Myometrial cell (primary cell): Measurements from ENCODE around the gene VPS72. TPM values are rescaled to one million over a fixed set of nuclear protein-coding genes. Genes with fewer than 3 reads are reported as not detected.

Source experiments
- total RNA-seq: library from RNA; depleted of rRNA; stranded (reverse); fragments of >200 nt; gene quantifications from 2 replicates; pipeline ENCODE4 v1.2.3, GENCODE V29; 2015

Gene VPS72, protein sequence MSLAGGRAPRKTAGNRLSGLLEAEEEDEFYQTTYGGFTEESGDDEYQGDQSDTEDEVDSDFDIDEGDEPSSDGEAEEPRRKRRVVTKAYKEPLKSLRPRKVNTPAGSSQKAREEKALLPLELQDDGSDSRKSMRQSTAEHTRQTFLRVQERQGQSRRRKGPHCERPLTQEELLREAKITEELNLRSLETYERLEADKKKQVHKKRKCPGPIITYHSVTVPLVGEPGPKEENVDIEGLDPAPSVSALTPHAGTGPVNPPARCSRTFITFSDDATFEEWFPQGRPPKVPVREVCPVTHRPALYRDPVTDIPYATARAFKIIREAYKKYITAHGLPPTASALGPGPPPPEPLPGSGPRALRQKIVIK
- 47.3 and 58.8 TPM in 2 replicates for total RNA-seq

DNA sequence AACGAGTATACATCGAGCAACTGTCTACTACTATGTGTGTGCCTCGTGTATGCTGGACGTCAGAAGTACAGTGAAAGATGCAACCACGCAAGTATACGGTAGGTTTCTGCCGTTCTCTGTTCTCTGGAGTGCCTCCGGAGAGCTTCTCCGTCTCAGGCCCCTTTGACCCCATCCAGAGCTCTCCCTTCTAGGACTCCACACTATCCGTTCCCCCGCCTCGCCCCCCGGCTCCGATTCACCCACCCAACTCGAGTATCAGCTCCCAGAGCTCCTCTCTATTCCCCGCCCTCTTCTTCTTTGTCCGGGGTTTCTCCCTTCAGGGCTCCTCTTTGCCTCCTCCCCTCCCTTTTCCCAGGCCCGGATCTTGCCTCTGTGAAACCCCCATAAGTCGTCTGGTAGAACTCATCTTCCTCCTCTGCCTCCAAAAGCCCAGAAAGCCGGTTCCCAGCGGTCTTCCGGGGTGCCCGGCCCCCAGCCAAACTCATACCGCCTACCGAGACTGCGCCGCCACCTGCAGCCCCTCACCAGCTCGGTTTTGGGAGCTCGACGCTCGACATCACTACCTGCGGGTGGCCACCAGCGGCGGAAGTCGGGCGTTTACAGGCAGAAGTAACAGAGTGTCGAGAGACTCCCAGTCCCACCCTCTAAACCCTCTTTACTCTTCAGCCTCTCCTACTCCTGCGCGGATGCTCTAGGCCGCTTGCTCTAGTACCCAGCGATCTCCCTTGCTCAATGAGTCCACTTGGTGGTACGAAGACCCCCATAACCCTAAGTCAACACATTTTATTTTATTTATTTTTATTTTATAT lies at the start of gene VPS72:
VPS72 (minus strand) TSS at position 561 of the 809 bp plus-strand sequence; CDS start at position 485, 76 bp downstream.

DNA sequence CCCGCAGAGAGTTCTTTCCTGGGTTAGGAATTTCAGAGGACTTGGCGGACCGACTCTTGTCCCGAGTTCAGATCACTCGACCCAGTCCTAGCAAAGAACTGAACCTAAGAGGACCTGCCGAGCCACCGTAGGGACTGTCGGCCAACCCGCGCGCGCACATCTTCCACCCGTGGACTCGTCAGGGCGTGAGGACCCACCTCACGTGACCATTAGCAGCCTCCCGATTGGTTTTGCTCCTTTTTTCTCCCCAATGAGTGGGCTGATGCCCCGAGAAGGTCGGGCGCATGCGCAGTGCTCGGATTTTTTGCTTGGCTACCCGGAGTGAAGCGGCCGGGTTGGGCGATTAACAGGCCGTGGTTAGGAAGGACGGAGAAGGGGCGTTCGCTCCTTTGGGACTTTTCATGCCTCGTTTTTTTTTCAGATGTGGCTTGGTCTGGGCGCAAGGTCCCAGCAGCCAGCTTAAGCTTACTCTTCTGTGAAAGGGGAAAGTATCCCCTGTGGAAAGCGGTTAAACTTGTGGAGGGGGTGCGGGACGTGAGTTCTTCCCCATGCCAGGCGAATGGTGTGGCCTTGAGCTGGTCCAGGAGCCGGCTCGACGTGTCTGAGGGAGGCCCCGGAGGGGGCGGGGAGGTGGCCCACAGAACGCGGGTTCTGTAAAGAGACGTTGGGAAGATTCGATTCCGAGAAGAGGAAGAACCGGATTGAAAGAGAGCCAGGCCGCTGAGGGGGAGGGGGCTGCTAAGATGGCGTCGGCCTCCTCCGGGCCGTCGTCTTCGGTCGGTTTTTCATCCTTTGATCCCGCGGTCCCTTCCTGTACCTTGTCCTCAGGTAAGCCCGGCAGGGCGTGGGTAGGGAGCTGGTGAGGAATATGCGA lies 8.5 kb upstream of the VPS72 start, which contains the start of gene PIP5K1A:
PIP5K1A (plus strand) TSS at position 299 of the 874 bp plus-strand sequence; CDS start at position 744, 445 bp downstream.

DNA sequence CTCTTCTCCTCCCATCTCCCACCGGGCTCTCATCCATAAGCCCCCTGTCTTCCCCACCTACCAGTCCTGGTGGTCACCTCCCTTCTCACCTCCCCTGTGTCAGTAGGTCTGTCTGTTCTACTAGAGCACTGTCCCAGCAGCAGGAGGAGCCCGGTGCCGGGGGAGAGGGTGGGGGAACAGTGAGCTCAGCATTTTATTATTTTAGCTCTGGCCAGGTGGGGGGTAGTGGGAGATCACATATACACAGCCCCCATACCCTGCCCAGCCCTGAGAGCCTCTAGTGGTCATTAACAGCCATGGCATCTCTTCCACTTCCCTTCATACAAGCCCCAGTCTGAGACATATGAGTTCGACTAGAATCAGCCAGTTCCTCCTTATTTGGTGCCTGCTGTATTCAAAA lies 14.1 kb downstream of the VPS72 start, which contains the start of gene TMOD4:
TMOD4 (minus strand) TSS at position 119 of the 400 bp plus-strand sequence. CDS start 1,106 bp downstream, outside the sequence.

DNA sequence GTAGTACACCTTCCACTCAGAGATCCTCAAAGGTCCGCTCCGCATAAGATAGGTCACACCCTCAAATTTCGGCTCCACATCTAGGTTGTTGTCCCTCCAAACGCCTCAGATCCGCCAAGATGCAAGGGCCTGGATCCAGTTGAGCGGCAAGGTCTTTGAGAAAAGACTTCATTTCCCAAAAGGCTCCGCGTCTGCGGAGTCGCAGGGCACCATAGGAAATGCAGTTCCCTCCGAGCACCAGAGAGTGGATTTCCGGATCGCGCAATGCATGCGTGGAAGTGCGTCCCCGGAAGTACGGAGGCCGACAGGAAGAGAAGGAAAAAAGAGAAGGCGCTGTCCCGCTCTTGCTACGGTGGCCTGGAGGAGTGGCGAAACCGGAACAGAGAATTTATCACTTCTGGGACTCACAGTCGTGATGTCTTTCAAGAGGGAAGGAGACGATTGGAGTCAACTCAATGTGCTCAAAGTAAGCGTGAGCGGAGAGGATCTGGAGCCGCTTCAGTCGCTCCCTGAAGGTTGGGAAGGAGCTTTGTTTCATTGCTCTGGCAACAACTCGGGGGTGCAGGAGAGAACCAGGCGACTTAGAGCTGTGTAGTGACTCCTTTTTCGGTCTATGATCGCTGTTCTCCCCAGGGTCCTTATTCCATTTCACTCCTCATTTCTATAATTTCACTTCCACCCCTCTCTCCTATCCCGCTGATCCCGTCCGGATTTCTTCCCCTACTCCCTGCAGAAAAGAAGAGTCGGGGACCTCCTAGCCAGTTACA lies 24.1 kb downstream of the VPS72 start, which contains the start of the genes LYSMD1 and SCNM1:
LYSMD1 (minus strand) TSS at position 165 of the 767 bp plus-strand sequence. CDS start 644 bp downstream, outside the sequence.
SCNM1 (plus strand) TSS at position 407 of the 767 bp plus-strand sequence; CDS start at position 416, 9 bp downstream.

DNA sequence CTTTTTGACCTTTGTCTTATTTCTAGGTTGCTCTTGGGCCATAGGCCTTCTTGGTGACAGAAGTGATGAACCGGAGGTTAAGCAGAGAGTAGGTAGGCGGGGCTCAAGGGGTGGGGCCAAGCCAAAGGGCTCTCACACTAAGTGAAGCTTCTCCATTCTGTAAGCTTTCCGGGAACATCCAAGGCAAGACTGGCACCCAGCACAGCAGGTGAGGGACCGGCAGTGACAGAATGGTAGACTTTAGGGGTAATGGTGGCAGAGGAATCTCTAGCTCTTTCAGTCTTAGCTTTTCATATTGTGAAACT lies 33.5 kb downstream of the VPS72 start, which contains the start of gene TNFAIP8L2:
TNFAIP8L2 (plus strand) TSS at position 135 of the 305 bp plus-strand sequence. CDS start 2,049 bp downstream, outside the sequence.

DNA sequence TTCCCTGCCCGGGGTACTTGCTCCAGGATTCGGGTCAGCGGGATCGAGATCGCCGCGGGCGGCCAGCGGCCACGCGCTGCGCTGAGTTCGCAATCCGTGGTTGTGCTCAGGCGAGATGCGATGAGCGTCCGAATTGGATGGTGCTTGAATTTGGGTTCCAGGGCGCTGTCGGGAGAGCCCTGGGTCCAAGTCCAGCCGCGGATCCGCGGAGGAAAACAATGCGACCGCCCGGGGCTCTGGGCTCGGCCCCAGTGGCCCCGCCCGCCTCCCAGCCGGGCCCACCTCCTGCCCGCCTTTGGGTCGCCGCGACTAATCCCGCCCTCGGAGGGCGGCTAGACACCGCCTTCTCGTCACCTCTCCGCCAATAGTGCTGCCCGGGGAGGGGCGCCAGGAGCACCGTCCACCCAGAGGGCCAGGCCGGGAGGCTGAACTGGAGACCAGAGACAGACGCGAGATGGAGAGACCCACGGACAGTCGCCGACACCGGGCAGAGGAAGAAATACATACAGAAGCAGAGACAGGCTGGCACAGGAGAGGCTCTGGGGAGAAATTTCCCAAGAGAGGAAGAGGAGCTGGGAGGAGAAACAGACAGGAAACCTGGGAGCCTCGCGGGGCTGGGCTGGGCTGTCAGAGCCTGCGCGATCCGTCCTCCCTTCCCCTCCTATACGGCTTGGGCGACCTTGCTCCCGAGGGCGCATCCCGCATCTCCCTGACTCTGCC lies 43.4 kb downstream of the VPS72 start, which contains the start of gene SEMA6C:
SEMA6C (minus strand) TSS at position 220 of the 720 bp plus-strand sequence. CDS start 4,010 bp downstream, outside the sequence.

Other genes with a start within 250 kb of the VPS72 start
- 113 and 140 TPM in 2 replicates for gene CERS2, start 215.4 kb downstream of the VPS72 start, total RNA-seq
- gene ANXA9, start 207.9 kb downstream of the VPS72 start, total RNA-seq: 1.2 and 1.4 TPM in 2 replicates
- gene MINDY1, start 183.3 kb downstream of the VPS72 start, total RNA-seq: 12.9 and 17.9 TPM in 2 replicates
- gene PRUNE1, start 181.7 kb downstream of the VPS72 start, total RNA-seq: 4.4 and 6.6 TPM in 2 replicates
- gene BNIPL, start 153.6 kb downstream of the VPS72 start, total RNA-seq: not detected in 2 replicates
- gene C1orf56, start 142.4 kb downstream of the VPS72 start, total RNA-seq: 1.9 and 2.6 TPM in 2 replicates
- 34.0 and 42.4 TPM in 2 replicates for gene CDC42SE1, start 130.6 kb downstream of the VPS72 start, total RNA-seq
- 11.5 and 13.5 TPM in 2 replicates for gene MLLT11, start 129.8 kb downstream of the VPS72 start, total RNA-seq
- 11.9 and 14.4 TPM in 2 replicates for gene GABPB2, start 119.4 kb downstream of the VPS72 start, total RNA-seq
- gene SEMA6C, start 43.6 kb downstream of the VPS72 start, total RNA-seq: 1.4 and 3.4 TPM in 2 replicates
- not detected in 2 replicates for gene TNFAIP8L2, start 33.5 kb downstream of the VPS72 start, total RNA-seq
- gene LYSMD1, start 24.3 kb downstream of the VPS72 start, total RNA-seq: 4.9 and 8.3 TPM in 2 replicates
- 18.6 and 29.1 TPM in 2 replicates for gene SCNM1, start 24.1 kb downstream of the VPS72 start, total RNA-seq
- not detected in 2 replicates for gene TMOD4, start 14.2 kb downstream of the VPS72 start, total RNA-seq
- 55.3 and 69.5 TPM in 2 replicates for gene PIP5K1A, start 8.4 kb upstream of the VPS72 start, total RNA-seq
- 235 and 269 TPM in 2 replicates for gene PSMD4, start 64.5 kb upstream of the VPS72 start, total RNA-seq
- gene ZNF687, start 92.1 kb upstream of the VPS72 start, total RNA-seq: 15.1 and 24.5 TPM in 2 replicates
- 78.7 and 82.9 TPM in 2 replicates for gene PI4KB, start 137.2 kb upstream of the VPS72 start, total RNA-seq
- 49.0 and 49.4 TPM in 2 replicates for gene RFX5, start 157.1 kb upstream of the VPS72 start, total RNA-seq
- gene SELENBP1, start 182.5 kb upstream of the VPS72 start, total RNA-seq: 49.6 and 53.0 TPM in 2 replicates
- gene PSMB4, start 209.4 kb upstream of the VPS72 start, total RNA-seq: 401 and 482 TPM in 2 replicates